EH (cell line): Measurements from ENCODE around the gene WDR59.
"Not testable (repeated sequence)": the region's sequence is repeated elsewhere in the genome, so short reads cannot be mapped to it uniquely, and the experiment has no call there.

Experiments
- DNase-seq: peaks from one replicate; pipeline ENCODE4 v3.0.0-alpha.2; 2015; ENCODE audit warnings: low read depth

Gene WDR59

GRCh38 chr16:74984529-74985296 is at the start of gene WDR59:
Gene WDR59 (minus strand): TSS chr16:74985123. CDS start chr16:74985017, 106 bp downstream.
- DNase-seq = peak; percentile 100

- no peak for DNase-seq
These were observed 47.7 kb upstream of the WDR59 start for GRCh38 chr16:75032655-75033054.

DNA sequence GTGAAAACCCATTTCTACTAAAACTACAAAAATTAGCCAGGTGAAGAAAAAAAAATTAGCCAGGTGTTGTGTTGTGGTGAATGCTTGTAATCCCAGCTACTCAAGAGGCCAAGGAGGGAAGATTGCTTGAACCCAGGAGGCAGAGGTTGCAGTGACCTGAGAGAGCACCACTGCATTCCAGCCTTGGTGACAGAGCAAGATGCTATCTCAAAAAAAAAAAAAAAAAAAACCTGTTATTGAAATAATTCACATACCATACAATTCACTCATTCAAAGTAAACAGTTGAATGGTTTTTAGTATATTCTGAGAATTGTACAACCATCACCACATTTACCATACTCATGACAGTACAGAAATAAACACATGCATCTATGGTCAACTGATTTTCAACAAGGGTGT is 44.9 kb upstream of the WDR59 start:
- DNase-seq = peak; percentile 89

DNA sequence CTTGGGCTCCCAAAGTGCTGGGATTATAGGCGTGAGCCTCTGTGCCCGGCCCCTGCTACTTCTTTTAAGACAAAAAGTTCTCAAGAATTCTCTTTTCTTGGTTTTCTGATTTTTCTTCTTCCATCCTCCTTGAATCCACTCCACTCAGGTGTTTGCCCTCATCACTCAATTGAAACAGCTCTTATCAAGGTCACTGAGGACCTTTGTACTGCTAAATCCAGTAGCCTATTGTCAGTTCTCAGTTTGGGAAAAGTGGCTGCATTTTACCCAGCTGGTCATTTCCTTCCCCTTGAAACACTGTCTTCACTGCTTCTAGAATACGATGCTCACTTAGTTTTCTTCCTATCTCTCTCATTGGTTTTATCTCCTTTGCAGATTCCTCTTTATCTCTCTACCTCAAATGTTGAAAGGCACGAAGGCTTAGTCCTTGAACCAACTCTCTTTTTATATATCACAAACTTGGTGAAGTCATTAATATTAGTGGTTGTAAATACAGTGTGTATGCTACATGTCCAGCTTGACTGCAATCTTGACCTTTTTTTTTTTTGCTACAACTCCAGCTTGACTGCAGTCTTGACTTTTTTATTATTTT is 43.7 kb upstream of the WDR59 start:
- no peak for DNase-seq

DNA sequence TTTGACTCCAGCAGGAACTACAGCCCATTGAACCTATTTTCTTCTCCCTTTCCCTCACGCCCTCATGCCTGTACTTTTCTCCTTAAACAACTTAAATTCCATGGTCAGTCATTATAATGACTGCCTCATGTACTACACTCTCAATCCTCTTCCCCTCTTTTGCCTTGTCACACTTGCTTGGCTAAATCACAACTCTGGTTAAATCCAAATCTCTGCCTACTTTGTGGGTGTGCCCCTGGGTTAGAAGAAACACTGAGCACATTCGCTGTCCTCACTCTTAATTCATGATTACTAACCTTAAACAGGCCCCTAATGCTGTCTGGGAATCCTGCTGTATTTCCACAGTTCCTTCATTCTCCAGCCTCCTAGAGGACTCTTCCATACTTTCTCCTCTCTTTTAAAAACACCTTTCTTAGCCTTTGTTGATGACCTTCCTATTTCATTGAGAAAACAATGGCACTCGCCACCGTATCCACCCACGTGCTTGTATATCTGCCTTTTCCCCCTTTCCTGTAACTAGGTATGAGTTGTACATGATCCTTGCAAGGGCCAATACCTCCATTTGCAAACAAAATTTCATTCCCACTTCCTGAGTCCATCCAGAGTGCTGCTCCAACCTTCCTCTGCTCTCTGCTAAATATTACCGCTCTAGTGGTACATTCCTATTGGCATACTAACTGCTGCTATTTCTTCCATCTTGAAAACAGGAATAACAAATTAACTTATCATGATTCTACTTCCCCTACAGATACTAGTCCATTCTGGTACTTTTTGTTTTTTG is 42.8 kb upstream of the WDR59 start:
- peak; percentile 50 for DNase-seq

DNA sequence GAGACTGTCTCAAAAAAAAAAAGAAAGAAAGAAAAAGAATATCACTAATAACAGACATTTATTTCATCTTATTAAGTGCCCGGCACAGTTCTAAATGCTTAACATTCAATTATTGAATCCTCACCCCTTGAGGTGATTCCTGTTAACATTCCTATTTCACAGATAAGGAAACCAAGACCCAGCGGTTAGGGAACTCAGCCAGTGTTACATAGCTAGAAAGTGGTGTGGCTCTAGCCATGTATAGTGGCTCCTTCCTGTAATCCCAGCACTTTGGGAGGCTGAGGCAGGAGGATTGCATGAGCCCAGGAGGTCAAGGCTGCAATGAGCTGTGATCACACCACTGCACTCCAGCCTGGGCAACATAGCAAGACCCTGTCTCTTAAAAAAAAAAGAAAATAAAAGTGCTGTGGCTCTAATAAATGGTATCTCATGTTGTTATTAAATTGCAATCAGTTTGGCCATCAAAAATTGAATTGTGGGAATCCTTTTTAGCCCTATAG is 42.0 kb upstream of the WDR59 start:
- DNase-seq = peak; percentile 28

- DNase-seq = peak; percentile 94
These were observed 41.4 kb upstream of the WDR59 start for GRCh38 chr16:75026239-75026891.

- DNase-seq = peak; percentile 65
These were observed 40.8 kb upstream of the WDR59 start for GRCh38 chr16:75025761-75026160.

DNA sequence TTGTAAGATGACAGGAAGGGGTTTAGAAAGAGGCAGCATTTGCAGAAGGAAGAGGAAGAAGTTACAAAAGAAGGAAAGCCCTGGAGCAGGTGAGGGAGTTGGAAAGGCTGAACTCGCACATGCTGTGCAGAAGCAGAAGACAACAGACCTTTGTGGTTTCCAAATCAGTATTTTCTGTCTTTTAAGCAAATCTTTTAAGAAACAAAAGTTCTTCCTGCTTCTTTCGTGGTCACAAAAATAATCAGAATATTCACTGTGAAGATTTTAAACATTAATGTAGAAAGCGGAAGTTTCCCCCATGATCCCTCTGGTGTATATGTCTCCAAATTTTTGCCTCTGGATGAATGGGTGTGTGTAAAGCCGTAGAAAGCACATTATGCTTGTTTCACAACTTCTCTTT is 39.7 kb upstream of the WDR59 start:
- no peak for DNase-seq

DNA sequence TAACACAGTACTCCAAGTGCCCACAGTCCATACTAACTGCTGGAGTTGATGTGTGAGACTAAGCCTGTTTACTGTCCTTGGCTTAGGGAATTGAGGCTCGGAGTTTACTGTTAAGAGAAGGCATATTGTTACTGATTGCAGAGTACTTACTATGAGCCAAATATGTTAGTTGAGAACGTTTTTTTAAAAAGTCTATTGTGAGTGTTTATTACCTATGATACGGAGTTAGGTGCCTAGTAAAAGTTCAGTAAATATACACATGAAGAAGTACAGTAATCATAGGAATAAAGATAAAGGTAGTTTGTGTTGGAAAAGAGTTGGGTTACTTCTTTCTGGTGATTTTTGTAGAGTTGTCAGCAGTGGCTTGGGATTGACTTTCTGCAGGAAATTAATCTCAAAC is 39.3 kb upstream of the WDR59 start:
- no peak for DNase-seq

GRCh38 chr16:75023009-75023408 is 38.1 kb upstream of the WDR59 start:
- peak; percentile 67 for DNase-seq

GRCh38 chr16:75022567-75022966 is 37.6 kb upstream of the WDR59 start:
- DNase-seq = peak; percentile 25

DNA sequence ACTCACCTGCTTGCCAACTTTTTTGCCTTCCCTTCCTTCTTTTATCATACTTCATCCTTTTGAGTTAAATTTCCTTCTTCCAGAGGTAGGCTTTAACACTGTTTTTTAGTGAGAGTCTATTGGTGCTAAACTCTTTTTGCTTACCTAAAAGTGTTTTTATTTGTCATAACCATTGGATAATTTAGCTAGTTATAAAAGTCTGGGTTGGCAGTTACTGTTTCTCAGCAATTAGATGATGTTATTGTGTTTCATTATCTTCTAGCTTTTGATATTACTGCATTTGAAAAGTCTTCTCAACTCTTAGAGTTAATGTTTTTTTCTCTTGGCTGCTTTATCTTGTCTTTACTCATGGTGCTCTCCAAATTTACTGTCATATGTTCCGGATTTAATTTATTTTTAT is 36.5 kb upstream of the WDR59 start:
- no peak for DNase-seq

GRCh38 chr16:75019586-75019985 is 34.7 kb upstream of the WDR59 start:
- DNase-seq = no peak

- peak; percentile 50 for DNase-seq
These were observed 34.1 kb upstream of the WDR59 start for GRCh38 chr16:75019007-75019406.

GRCh38 chr16:75017670-75018525 is 33.0 kb upstream of the WDR59 start:
- no peak for DNase-seq

DNA sequence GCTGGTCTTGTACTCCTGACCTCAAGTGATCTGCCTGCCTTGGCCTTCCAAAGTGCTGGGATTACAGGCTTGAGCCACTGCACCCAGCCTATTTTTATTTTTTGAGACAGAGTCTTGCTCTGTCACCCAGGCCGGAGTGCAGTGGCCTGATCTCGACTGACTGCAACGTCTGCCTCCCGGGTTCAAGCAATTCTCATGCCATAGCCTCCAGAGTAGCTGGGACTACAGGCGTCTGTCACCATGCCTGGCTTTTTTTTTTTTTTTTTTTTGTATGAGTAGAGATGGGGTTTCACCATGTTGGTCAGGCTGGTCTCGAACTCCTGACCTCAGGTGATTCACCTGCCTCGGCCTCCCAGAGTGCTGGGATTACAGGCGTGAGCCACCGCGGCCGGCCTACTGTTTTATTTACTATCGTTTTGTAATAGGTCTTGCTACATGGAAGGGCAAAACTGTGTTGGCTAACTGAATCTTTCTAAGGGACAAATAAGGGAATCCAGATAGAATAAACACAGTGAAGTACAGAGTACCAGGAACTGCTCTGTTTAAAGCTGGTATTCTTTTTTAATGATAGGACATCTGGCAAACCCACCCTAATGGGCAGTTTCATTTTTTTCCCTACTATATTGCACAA is 31.6 kb upstream of the WDR59 start:
- not testable (repeated sequence) for DNase-seq

DNA sequence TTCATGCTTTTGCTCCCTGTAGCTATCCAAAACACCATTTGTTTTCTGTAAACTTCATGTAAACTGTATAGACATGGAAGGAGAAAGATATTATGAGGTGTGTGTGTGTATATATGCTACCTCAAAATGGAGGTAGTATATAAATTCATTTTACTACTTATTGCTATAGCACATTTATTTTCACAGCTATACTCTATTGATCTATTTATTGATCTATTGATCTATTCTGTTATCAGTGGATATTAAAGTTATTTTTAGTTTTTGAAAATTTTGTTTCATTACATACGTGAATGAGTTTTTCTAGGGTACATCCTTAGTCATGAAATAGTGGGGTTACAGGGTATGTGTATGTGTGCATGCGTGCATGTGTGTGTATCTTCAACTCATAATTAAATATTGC is 29.4 kb upstream of the WDR59 start:
- no peak for DNase-seq

- not testable (repeated sequence) for DNase-seq
These were observed 28.2 kb upstream of the WDR59 start for GRCh38 chr16:75013123-75013522.

- peak; percentile 23 for DNase-seq
These were observed 27.6 kb upstream of the WDR59 start for GRCh38 chr16:75012380-75013081.
